Measurements from ENCODE around the gene FRMPD4.
"Not testable (repeated sequence)": the region's sequence is repeated elsewhere in the genome, so short reads cannot be mapped to it uniquely, and the experiment has no call there.

Gene FRMPD4

GRCh38 chrX:12515384-12515783 lies 377.1 kb downstream of the FRMPD4 start:
- H3K27me3 ChIP-seq (ENCODE audit: control insufficient read depth, insufficient read depth, low read length); H3K4me3 ChIP-seq (ENCODE audit: low read length); H3K36me3 ChIP-seq (ENCODE audit: control insufficient read depth, insufficient read depth, low read length); H3K4me1 ChIP-seq (ENCODE audit: control insufficient read depth, insufficient read depth, low read length); H3K9ac ChIP-seq (ENCODE audit: low read length); H3K9me3 ChIP-seq (ENCODE audit: control insufficient read depth, low read length): not testable (repeated sequence)

- Histone ChIP-seq H3K4me3 (ENCODE audit: low read length) (no peak overlapping the region), H3K9me3 (ENCODE audit: control insufficient read depth, low read length) (no peaks in the 10 kb centered on the region), H3K27me3 (ENCODE audit: control insufficient read depth, insufficient read depth, low read length) (no peaks in the 10 kb centered on the region), H3K36me3 (ENCODE audit: control insufficient read depth, insufficient read depth, low read length) (no peaks in the 10 kb centered on the region), H3K9ac (ENCODE audit: low read length) (no peak overlapping the region), H3K4me1 (ENCODE audit: control insufficient read depth, insufficient read depth, low read length) (no peaks in the 10 kb centered on the region)
Measured at GRCh38 chrX:12526306-12526705, 388.0 kb downstream of the FRMPD4 start.

- H3K9ac ChIP-seq (ENCODE audit: low read length); H3K4me3 ChIP-seq (ENCODE audit: low read length); H3K27me3 ChIP-seq (ENCODE audit: control insufficient read depth, insufficient read depth, low read length); H3K4me1 ChIP-seq (ENCODE audit: control insufficient read depth, insufficient read depth, low read length); H3K36me3 ChIP-seq (ENCODE audit: control insufficient read depth, insufficient read depth, low read length); H3K9me3 ChIP-seq (ENCODE audit: control insufficient read depth, low read length): not testable (repeated sequence)
Measured at GRCh38 chrX:12538096-12538495, 399.8 kb downstream of the FRMPD4 start.

GRCh38 chrX:12542251-12542650 lies 404.0 kb downstream of the FRMPD4 start:
- not testable (repeated sequence) for H3K4me1 ChIP-seq (ENCODE audit: control insufficient read depth, insufficient read depth, low read length); H3K27me3 ChIP-seq (ENCODE audit: control insufficient read depth, insufficient read depth, low read length); H3K9me3 ChIP-seq (ENCODE audit: control insufficient read depth, low read length); H3K36me3 ChIP-seq (ENCODE audit: control insufficient read depth, insufficient read depth, low read length); H3K4me3 ChIP-seq (ENCODE audit: low read length); H3K9ac ChIP-seq (ENCODE audit: low read length)

GRCh38 chrX:12548341-12548740 lies 410.1 kb downstream of the FRMPD4 start:
- Histone ChIP-seq H3K4me3 (ENCODE audit: low read length) (no peak overlapping the region), H3K9me3 (ENCODE audit: control insufficient read depth, low read length) (no peaks in the 10 kb centered on the region), H3K27me3 (ENCODE audit: control insufficient read depth, insufficient read depth, low read length) (no peaks in the 10 kb centered on the region), H3K36me3 (ENCODE audit: control insufficient read depth, insufficient read depth, low read length) (no peaks in the 10 kb centered on the region), H3K9ac (ENCODE audit: low read length) (no peak overlapping the region), H3K4me1 (ENCODE audit: control insufficient read depth, insufficient read depth, low read length) (no peaks in the 10 kb centered on the region)

- Histone ChIP-seq H3K9me3 (ENCODE audit: control insufficient read depth, low read length) (no peaks in the 10 kb centered on the region), H3K36me3 (ENCODE audit: control insufficient read depth, insufficient read depth, low read length) (no peaks in the 10 kb centered on the region), H3K4me3 (ENCODE audit: low read length) (no peak overlapping the region), H3K27me3 (ENCODE audit: control insufficient read depth, insufficient read depth, low read length) (no peaks in the 10 kb centered on the region), H3K4me1 (ENCODE audit: control insufficient read depth, insufficient read depth, low read length) (no peaks in the 10 kb centered on the region), H3K9ac (ENCODE audit: low read length) (no peak overlapping the region)
Measured at GRCh38 chrX:12548746-12549145, 410.5 kb downstream of the FRMPD4 start.

- no peak overlapping the region for H3K9ac ChIP-seq (ENCODE audit: low read length)
- no peaks in the 10 kb centered on the region for H3K9me3 ChIP-seq (ENCODE audit: control insufficient read depth, low read length)
- H3K27me3 ChIP-seq (ENCODE audit: control insufficient read depth, insufficient read depth, low read length): no peaks in the 10 kb centered on the region
- H3K4me3 ChIP-seq (ENCODE audit: low read length): no peak overlapping the region
- no peaks in the 10 kb centered on the region for H3K4me1 ChIP-seq (ENCODE audit: control insufficient read depth, insufficient read depth, low read length)
- no peaks in the 10 kb centered on the region for H3K36me3 ChIP-seq (ENCODE audit: control insufficient read depth, insufficient read depth, low read length)
Measured at GRCh38 chrX:12554206-12554605, 415.9 kb downstream of the FRMPD4 start.

GRCh38 chrX:12563121-12563520 lies 424.8 kb downstream of the FRMPD4 start:
- Histone ChIP-seq H3K4me1 (ENCODE audit: control insufficient read depth, insufficient read depth, low read length) (no peaks in the 10 kb centered on the region), H3K27me3 (ENCODE audit: control insufficient read depth, insufficient read depth, low read length) (no peaks in the 10 kb centered on the region), H3K9me3 (ENCODE audit: control insufficient read depth, low read length) (no peaks in the 10 kb centered on the region), H3K9ac (ENCODE audit: low read length) (no peak overlapping the region), H3K36me3 (ENCODE audit: control insufficient read depth, insufficient read depth, low read length) (no peaks in the 10 kb centered on the region), H3K4me3 (ENCODE audit: low read length) (no peak overlapping the region)

- no peak overlapping the region for H3K9ac ChIP-seq (ENCODE audit: low read length)
- H3K36me3 ChIP-seq (ENCODE audit: control insufficient read depth, insufficient read depth, low read length): no peaks in the 10 kb centered on the region
- no peaks in the 10 kb centered on the region for H3K4me1 ChIP-seq (ENCODE audit: control insufficient read depth, insufficient read depth, low read length)
- H3K4me3 ChIP-seq (ENCODE audit: low read length): no peak overlapping the region
- H3K27me3 ChIP-seq (ENCODE audit: control insufficient read depth, insufficient read depth, low read length): no peaks in the 10 kb centered on the region
- no peaks in the 10 kb centered on the region for H3K9me3 ChIP-seq (ENCODE audit: control insufficient read depth, low read length)
Measured at GRCh38 chrX:12564221-12564620, 425.9 kb downstream of the FRMPD4 start.

- H3K27me3 ChIP-seq (ENCODE audit: control insufficient read depth, insufficient read depth, low read length): no peaks in the 10 kb centered on the region
- H3K9ac ChIP-seq (ENCODE audit: low read length): no peak overlapping the region
- no peaks in the 10 kb centered on the region for H3K36me3 ChIP-seq (ENCODE audit: control insufficient read depth, insufficient read depth, low read length)
- no peaks in the 10 kb centered on the region for H3K9me3 ChIP-seq (ENCODE audit: control insufficient read depth, low read length)
- no peak overlapping the region for H3K4me3 ChIP-seq (ENCODE audit: low read length)
- no peaks in the 10 kb centered on the region for H3K4me1 ChIP-seq (ENCODE audit: control insufficient read depth, insufficient read depth, low read length)
Measured at GRCh38 chrX:12567857-12568256, 429.6 kb downstream of the FRMPD4 start.

- no peaks in the 10 kb centered on the region for H3K36me3 ChIP-seq (ENCODE audit: control insufficient read depth, insufficient read depth, low read length)
- H3K27me3 ChIP-seq (ENCODE audit: control insufficient read depth, insufficient read depth, low read length): no peaks in the 10 kb centered on the region
- no peaks in the 10 kb centered on the region for H3K9me3 ChIP-seq (ENCODE audit: control insufficient read depth, low read length)
- H3K9ac ChIP-seq (ENCODE audit: low read length): no peak overlapping the region
- no peaks in the 10 kb centered on the region for H3K4me1 ChIP-seq (ENCODE audit: control insufficient read depth, insufficient read depth, low read length)
- no peak overlapping the region for H3K4me3 ChIP-seq (ENCODE audit: low read length)
Measured at GRCh38 chrX:12570859-12571501, 432.7 kb downstream of the FRMPD4 start.

- Histone ChIP-seq H3K27me3 (ENCODE audit: control insufficient read depth, insufficient read depth, low read length) (no peaks in the 10 kb centered on the region), H3K36me3 (ENCODE audit: control insufficient read depth, insufficient read depth, low read length) (no peaks in the 10 kb centered on the region), H3K9me3 (ENCODE audit: control insufficient read depth, low read length) (no peaks in the 10 kb centered on the region), H3K9ac (ENCODE audit: low read length) (no peak overlapping the region), H3K4me3 (ENCODE audit: low read length) (no peak overlapping the region), H3K4me1 (ENCODE audit: control insufficient read depth, insufficient read depth, low read length) (no peaks in the 10 kb centered on the region)
Measured at GRCh38 chrX:12579311-12579710, 441.0 kb downstream of the FRMPD4 start.

- no peaks in the 10 kb centered on the region for H3K27me3 ChIP-seq (ENCODE audit: control insufficient read depth, insufficient read depth, low read length)
- no peaks in the 10 kb centered on the region for H3K4me1 ChIP-seq (ENCODE audit: control insufficient read depth, insufficient read depth, low read length)
- H3K36me3 ChIP-seq (ENCODE audit: control insufficient read depth, insufficient read depth, low read length): no peaks in the 10 kb centered on the region
- H3K9me3 ChIP-seq (ENCODE audit: control insufficient read depth, low read length): no peaks in the 10 kb centered on the region
- H3K4me3 ChIP-seq (ENCODE audit: low read length): no peak overlapping the region
- H3K9ac ChIP-seq (ENCODE audit: low read length): no peak overlapping the region
Measured at GRCh38 chrX:12580548-12580947, 442.3 kb downstream of the FRMPD4 start.
